Heart left ventricle (tissue), 16 donors: ENCODE data around the gene CS. TPM values are rescaled to one million over a fixed set of nuclear protein-coding genes. Genes with fewer than 3 reads are reported as not detected.

Source experiments
- ATAC-seq, 4 donors: fragments of 200-7000 bp; cut with Tn5 transposase; one replicate each; pipeline ENCODE4 v1.9.1; 2020 to 2022; ENCODE audit warnings: moderate library complexity in 4 of 4, mild to moderate bottlenecking in 3 of 4, moderate number of reproducible peaks in 1 of 4
- DNase-seq, 5 donors: peaks; one replicate each; pipeline ENCODE4 v3.0.0-alpha.2; 2020
- H3K27ac ChIP-seq, 12 donors: fragments of 200-600 bp; sonication (generic) in 4 of 12; one replicate each; pipeline versions ENCODE4 v1.5.0 to v1.8.0; 2016 to 2022; ENCODE audit warnings: mild to moderate bottlenecking in 2 of 12
- H3K27me3 ChIP-seq, 9 donors: fragments of 200-600 bp; sonication (generic) in 2 of 9; one replicate each; pipeline versions ENCODE4 v1.5.1 to v1.8.0; 2016 to 2022; ENCODE audit warnings: mild to moderate bottlenecking in 3 of 9
- H3K36me3 ChIP-seq, 9 donors: fragments of 200-600 bp; sonication (generic) in 2 of 9; one replicate each; pipeline versions ENCODE4 v1.5.0 to v1.8.0; 2018 to 2022; ENCODE audit warnings: mild to moderate bottlenecking in 2 of 9
- H3K4me1 ChIP-seq, 12 donors: fragments of 200-600 bp; sonication (generic) in 4 of 12; one replicate each; pipeline versions ENCODE4 v1.5.0 to v1.8.0; 2016 to 2022; ENCODE audit warnings: mild to moderate bottlenecking in 3 of 12
- H3K4me3 ChIP-seq, 12 donors: fragments of 200-600 bp; sonication (generic) in 4 of 12; one replicate each; pipeline versions ENCODE4 v1.5.0 to v1.8.0; 2017 to 2022; ENCODE audit warnings: mild to moderate bottlenecking in 9 of 12, moderate library complexity in 4 of 12
- H3K9me3 ChIP-seq, 12 donors: fragments of 200-600 bp; sonication (generic) in 4 of 12; one replicate each; pipeline versions ENCODE4 v1.5.0 to v1.8.0; 2016 to 2022; ENCODE audit warnings: mild to moderate bottlenecking in 1 of 12
- CTCF ChIP-seq, 12 donors: fragments of 200-600 bp; sonication (generic) in 4 of 12; IDR thresholded peaks; one replicate each; pipeline versions ENCODE4 v1.5.0 to v1.8.0; 2018 to 2022; ENCODE audit warnings: antibody characterized with exemption in 12 of 12, mild to moderate bottlenecking in 5 of 12
- POLR2A ChIP-seq, 2 donors: fragments of 450-650 bp; IDR thresholded peaks; one replicate each; pipeline ENCODE4 v1.6.1; 2017; ENCODE audit warnings: antibody characterized with exemption in 2 of 2, mild to moderate bottlenecking in 2 of 2, moderate library complexity in 2 of 2
- WGBS, 4 donors: extraction: QIAGEN DNeasy Blood & Tissue Kit in 2 of 4; methylation state at CpG; one replicate each; pipeline versions ENCODE4 v1.1.5 to v1.1.7; 2013 to 2018; 5-methylcytosine and 5-hydroxymethylcytosine counted together
- intact Hi-C, 10 donors: fragments of 100-400 bp; cut with DNase I; formaldehyde crosslinking; loops; one replicate each; pipeline versions ENCODE4 v1.11.1 to v1.14.2; 2022
- polyA plus RNA-seq, 2 donors: library from polyadenylated mRNA; stranded (reverse); fragments of 200-250 nt; gene quantifications; one replicate each; pipeline ENCODE4 v1.2.3, GENCODE V29; 2013
- total RNA-seq, 9 donors: library from RNA; depleted of rRNA in 2 of 9; stranded (reverse); fragments of >200 nt in 2 of 9; fragmentation: NEBNext Ultra II Directional in 3 of 9; extraction: Animal tissue kit (Norgen Biotek cat#: 25700) in 3 of 9; gene quantifications; one replicate each; pipeline versions ENCODE4 v1.1.0 to v1.2.4, GENCODE V29; 2016 to 2023
- donor health status: ischemic (EF 13 %, LVEDD 7.1; RV severe dilation, severe dysfunction).
- donor health status: healthy with polysubstance abuse.
- donor health status: DM: no; HTN: yes; CAD: no.
- donor health status: DM: no; HTN: no; CAD: no.
- donor health status: ischemic (EF 25% LVEDD 6.9; RV normal size, moderate dysfunction).
- donor health status: ischemic (EF 25% LVEDD 5.7; RV mildly dilated, moderate dysfunction).
- donor health status: healthy.
- donor health status: DM: yes; HTN: yes; CAD: no.
- donor health status: ischemic (EF 35%, LVEDD 5.7; RV mildly dilated, moderate dysfunction).
- donor health status: nonischemic (EF 11% LVEDD 7.7; RV severe dilation, severe dysfunction).
- donor health status: DM: yes; HTN: yes; CAD: no.
- donor health status: PGD.
- donor health status: ischemic (EF 29% LVEDD 5.4; RV normal size, mild dysfunction).
- donor health status: nonischemic (EF 23%, LVEDD 6.1; RV moderate dilation, normal function).

Gene CS
- total and polyA plus RNA-seq, 11 donors, result 165 to 866 (median 572) TPM

DNA sequence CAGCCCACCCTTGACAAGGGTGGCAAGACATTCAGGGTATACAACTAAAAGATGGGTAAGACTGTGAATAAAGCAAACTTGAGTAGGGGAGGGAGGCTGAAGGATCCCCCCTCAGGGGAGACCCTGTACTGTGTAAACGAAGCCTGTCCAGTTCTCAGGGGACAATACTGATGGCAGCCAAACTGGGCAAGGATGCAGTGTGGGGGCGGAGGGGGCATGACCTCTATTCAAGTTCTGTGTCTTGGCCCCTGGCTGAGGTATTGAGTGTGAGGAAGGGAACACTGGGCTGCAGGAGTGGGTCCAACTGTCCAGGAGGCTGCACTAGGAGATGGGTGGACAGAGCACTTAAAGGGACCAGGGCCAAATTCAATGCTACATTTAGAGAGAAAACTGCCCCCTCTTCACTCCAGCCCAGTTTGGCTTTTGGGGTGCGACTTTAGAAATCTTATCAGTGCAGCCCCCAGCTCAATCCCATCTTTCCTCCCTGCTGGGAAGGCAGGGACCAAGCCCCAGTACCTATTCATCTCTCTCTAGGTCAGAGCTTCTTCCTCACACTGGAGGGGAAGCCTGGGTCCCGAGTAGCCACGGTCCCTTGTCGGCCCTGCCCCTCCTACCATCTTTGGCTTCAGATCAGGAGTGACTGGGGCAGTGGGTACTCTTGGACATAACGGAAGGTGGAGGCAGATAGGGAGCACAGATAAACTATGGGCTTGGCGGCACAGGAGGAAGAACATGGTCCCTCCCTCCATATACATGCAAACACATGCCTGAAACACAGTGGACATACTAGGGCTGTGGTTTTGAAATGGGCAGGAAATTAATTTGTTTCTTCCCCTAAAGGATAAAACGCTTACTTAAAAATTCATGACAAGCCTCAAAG lies 58.5 kb downstream of the CS start:
- Histone ChIP-seq H3K4me3 (no peak overlapping the region), H3K36me3 (peaks cover 0 to 86% (median 73%) of the 10 kb centered on the region in 9 donors), H3K4me1 (peaks cover 0 to 14% (median 6%) of the 10 kb centered on the region in 12 donors), H3K27ac (no peak overlapping the region), H3K9me3 (no peaks in the 10 kb centered on the region), H3K27me3 (no peaks in the 10 kb centered on the region)
- no peak for ATAC-seq
- 78 to 83% (median 82%) methylated on average over 9 of the region's 9 CpGs for WGBS, 4 donors
- no peak for TF ChIP-seq CTCF (IDR thresholded peaks at IDR 0.05)
- no peak for TF ChIP-seq POLR2A (IDR thresholded peaks at IDR 0.05)
- peak in 1 of 5 donors; percentile 19 for DNase-seq
- intact Hi-C loops, result no loop called here

DNA sequence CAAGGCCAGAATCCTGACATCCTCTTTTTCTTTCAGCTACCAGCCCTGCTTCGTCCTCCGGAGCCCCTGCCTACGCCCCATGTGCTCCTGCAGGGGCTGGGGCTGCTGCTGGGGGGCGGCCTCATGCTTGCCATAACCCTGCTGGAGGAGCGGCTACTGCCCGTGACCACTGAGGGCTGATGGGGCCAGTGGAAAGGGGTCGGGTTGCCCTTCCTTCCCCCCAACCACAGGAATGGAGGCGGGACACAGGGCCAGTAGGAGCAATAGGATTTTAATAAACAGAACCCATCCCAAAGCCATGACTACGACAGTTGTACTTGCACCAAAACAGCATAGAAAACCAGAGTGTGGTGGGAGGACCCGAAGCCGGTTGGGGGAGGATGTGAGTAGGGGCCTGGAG lies 62.6 kb downstream of the CS start:
- Histone ChIP-seq H3K27me3 (no peaks in the 10 kb centered on the region), H3K9me3 (no peaks in the 10 kb centered on the region), H3K36me3 (peaks cover 0 to 50% (median 32%) of the 10 kb centered on the region in 9 donors), H3K27ac (no peak overlapping the region), H3K4me3 (no peak overlapping the region), H3K4me1 (no peaks in the 10 kb centered on the region)
- DNase-seq, result peak in 1 of 5 donors; percentile 24
- ATAC-seq, result no peak
- TF ChIP-seq CTCF (IDR thresholded peaks at IDR 0.05) (no peak), POLR2A (IDR thresholded peaks at IDR 0.05) (no peak)
- intact Hi-C loops, result no loop called here
- WGBS, 4 donors, result 76 to 83% (median 80%) methylated on average over 11 of the region's 11 CpGs

DNA sequence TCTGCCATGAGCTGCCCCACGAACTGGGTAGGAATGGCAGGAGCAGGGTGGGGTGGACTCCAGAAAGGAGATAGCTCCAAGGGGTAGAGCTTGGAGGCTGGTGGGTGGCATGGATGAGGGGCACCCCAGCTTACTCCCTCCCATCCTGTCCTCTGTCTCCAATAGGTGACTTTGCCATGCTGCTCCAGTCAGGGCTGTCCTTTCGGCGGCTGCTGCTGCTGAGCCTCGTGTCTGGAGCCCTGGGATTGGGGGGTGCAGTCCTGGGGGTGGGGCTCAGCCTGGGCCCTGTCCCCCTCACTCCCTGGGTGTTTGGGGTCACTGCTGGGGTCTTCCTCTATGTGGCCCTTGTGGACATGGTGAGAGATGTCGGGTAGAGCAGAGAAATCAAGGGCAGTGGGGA lies 63.1 kb downstream of the CS start:
- H3K4me1 ChIP-seq, result no peaks in the 10 kb centered on the region
- H3K27me3 ChIP-seq, result no peaks in the 10 kb centered on the region
- intact Hi-C loops, result no loop called here
- no peak overlapping the region for H3K4me3 ChIP-seq
- 73 to 88% (median 74%) methylated on average over 1 to 5 of the region's 5 CpGs for WGBS, 4 donors
- no peaks in the 10 kb centered on the region for H3K9me3 ChIP-seq
- ATAC-seq (peak in 2 of 4 donors; percentile 5 to 6), DNase-seq (peak in 1 of 5 donors; percentile 21)
- H3K36me3 ChIP-seq, result peaks cover 0 to 44% (median 27%) of the 10 kb centered on the region in 9 donors
- no peak overlapping the region for H3K27ac ChIP-seq
- TF ChIP-seq POLR2A (IDR thresholded peaks at IDR 0.05) (no peak), CTCF (IDR thresholded peaks at IDR 0.05) (no peak)

GRCh38 chr12:56236091-56236490 lies 64.0 kb downstream of the CS start:
- intact Hi-C loops, result no loop called here
- no peak overlapping the region for H3K27ac ChIP-seq
- ATAC-seq (no peak), DNase-seq (no peak)
- no peak for TF ChIP-seq CTCF (IDR thresholded peaks at IDR 0.05)
- no peak for TF ChIP-seq POLR2A (IDR thresholded peaks at IDR 0.05)
- H3K36me3 ChIP-seq, result peaks cover 0 to 35% (median 18%) of the 10 kb centered on the region in 9 donors
- no peaks in the 10 kb centered on the region for H3K4me1 ChIP-seq
- no peaks in the 10 kb centered on the region for H3K9me3 ChIP-seq
- no peak overlapping the region for H3K4me3 ChIP-seq
- WGBS, 4 donors, result 94 to 98% (median 95%) methylated on average over 6 of the region's 6 CpGs
- H3K27me3 ChIP-seq, result no peaks in the 10 kb centered on the region
